ENCODE measurements around the gene BUB1B.

- TF ChIP-seq EP300 (IDR thresholded peaks at IDR 0.05) (no peak), CTCF (IDR thresholded peaks at IDR 0.05) (no peak), POLR2AphosphoS5 (IDR thresholded peaks at IDR 0.05) (no peak)
Measured at GRCh38 chr15:40229956-40230355, 69.1 kb downstream of the BUB1B start.
